SIG-M5 (cell line): ENCODE measurements around the gene CDH19.
"Not testable (repeated sequence)": the region's sequence is repeated elsewhere in the genome, so short reads cannot be mapped to it uniquely, and the experiment has no call there.

Experiments used
- DNase-seq: peaks from one replicate; lab custom pipeline; 2025; lab: John Stamatoyannopoulos, UW

Gene CDH19

DNA sequence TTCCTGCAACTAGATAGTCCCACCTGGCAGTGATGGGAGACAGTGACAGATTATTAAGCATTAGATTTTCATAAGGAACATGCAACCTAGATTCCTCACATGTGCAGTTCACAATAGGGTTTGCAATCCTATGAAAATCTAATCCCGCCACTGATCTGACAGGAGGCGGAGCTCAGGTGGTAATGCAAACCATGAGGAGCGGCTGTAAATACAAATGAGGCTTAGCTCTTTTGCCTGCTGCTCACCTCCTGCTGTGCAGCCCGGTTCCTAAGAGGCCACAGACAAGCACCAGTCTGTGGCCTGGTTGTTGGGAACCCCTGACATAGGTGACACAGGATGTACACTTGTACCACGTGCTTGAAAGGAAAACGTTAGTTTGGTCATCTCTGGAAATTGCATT is 41.6 kb downstream of the CDH19 start:
- DNase-seq: no peak

DNA sequence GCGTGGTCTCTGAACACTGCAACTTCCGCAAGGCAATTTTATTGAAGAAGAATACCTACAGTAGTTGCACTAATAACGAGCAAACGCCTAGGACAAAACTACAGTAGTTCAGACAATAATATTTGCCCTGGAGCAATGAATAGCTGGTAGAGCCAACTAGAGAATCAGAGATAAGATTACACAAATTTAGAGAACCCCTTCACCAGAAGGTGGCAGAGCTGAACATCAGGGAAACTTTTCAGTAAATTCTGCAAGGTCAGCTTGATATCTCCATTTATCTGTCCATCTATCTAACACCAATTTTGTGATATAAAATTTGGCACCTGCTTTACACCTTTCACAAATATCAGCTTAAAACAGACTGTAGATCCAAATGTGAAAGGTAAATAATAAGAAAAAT is 43.8 kb downstream of the CDH19 start:
- DNase-seq: no peak

- DNase-seq: no peak
Measured at GRCh38 chr18:66558773-66559172, 45.1 kb downstream of the CDH19 start.

- no peak for DNase-seq
Measured at GRCh38 chr18:66557091-66557490, 46.8 kb downstream of the CDH19 start.

DNA sequence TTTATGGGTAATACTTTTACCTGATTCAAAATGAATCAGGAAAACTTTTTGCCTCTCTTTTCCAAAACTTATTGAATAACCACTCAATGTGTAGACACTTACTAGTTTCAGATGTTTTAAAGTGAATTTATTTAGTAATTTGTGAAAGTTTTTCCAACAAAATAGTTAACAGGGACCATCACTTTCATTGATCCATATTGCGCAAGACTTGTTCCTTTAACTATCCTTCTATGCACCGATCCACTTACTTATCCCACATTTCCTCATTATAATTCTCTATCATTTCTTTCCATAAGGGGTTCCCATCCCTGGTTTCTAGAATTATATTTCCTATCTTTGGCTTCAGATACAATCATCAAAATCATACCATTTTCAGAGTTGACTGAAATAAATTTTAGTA is 48.3 kb downstream of the CDH19 start:
- DNase-seq: no peak

DNA sequence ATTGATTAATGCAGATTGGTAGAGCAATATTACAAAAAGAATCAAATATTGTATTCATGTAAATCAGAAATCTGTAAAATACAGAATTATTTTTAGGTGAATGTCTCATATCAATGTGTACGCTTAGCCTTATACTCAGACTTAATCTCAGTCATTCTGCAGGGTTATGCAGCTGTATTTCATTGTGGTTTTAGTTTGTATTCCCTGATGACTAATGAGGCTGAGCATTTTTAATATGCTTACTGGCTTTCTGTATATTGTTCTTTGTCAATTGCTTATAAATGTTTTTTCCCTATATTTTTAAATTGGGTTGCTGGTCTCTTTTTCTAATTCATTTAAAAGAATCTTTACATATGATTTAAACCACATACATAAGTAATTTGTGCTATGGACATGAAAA is 50.1 kb downstream of the CDH19 start:
- DNase-seq: no peak

- no peak for DNase-seq
Measured at GRCh38 chr18:66550366-66550765, 53.5 kb downstream of the CDH19 start.

DNA sequence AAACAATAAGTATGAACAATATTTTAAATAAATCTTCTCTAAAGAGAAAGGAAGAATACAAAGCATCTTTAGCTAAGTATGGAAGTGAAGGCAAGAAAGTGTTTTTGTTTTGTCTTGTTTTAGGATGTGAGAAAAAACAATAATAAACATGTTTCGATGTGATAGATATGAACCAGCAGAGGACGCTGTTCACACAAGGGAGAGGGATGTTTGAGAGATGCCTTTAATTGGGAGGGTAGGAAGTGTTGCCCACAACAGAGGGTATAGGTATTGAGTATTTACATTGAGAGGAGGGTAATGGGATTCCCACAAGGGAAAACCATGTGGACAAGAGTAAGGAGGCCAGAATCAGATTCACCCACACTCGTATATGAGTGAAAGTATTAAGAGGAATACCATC is 55.1 kb downstream of the CDH19 start:
- DNase-seq: no peak

DNA sequence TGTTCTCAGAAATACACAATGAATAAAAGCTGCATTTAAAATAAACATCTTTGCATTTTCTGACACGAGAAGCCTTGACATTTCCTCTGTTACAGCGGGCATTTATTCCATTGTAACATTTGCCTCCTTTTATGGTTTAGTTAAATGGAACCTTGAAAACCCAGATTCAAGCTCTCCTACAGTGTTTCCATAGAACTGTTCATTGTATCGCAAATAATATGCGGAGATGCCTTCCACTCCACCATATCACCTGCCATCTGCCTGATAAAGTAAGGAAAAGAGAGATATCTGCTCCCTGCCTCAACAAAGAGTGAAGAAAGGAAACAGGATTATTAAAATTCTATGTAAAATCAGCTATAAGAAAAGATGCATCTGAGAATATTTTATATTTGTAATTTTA is 69.8 kb downstream of the CDH19 start:
- DNase-seq: no peak

DNA sequence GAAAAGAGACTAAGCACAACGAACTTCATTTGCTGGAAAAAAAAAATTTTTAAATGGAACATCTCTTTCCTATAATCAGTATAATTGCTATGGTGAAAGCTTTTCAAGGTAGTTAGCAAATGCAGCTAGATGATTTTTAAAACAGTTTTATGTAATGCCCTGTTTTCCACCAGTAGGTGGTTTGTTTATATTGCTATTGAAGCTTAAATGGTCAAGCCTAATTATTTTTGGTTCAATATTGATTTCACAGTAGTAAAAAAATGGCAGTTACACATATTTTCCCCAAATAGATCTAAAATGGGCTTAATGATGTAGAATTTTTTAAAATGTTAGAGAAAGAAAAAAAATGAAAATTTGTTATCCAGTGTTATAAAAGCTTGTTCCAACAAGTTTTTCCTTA is 70.2 kb downstream of the CDH19 start:
- no peak for DNase-seq

GRCh38 chr18:66523219-66523991 is 80.5 kb downstream of the CDH19 start:
- no peak for DNase-seq

- no peak for DNase-seq
Measured at GRCh38 chr18:66513996-66514395, 89.9 kb downstream of the CDH19 start.

GRCh38 chr18:66511792-66512191 is 92.1 kb downstream of the CDH19 start:
- no peak for DNase-seq

- DNase-seq: no peak
Measured at GRCh38 chr18:66511289-66511688, 92.6 kb downstream of the CDH19 start.

DNA sequence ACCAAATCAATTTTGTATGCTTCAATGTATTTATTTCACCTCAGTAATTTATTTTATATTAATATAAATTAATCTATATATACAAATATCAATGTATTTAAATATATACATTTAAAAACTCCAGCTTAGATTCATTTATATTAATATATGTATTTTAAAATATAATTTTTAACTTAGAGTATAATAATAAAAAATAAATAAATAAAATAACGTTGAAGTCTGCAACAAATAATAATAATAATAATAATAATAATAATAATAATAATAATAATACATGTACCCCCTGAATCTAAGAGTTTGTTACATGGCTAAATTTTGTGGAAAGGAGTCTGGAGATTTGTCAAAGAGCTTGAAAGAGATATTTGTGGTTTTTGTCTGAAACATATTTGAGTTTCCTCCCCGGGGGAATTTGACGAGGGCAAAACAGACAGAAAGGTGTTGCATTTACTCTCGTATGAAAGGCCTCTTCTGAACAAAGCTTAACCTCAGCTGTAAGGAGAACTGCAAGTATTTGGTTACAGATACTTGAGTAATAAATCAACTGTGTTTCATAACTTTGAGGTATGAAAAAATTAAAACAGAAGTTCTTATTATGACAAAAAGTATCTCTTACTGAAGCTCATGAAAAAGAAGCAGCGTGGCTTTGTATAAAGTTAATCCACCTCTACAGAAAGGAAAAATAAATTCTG is 93.4 kb downstream of the CDH19 start:
- DNase-seq: no peak

GRCh38 chr18:66508937-66509336 is 95.0 kb downstream of the CDH19 start:
- DNase-seq: no peak

DNA sequence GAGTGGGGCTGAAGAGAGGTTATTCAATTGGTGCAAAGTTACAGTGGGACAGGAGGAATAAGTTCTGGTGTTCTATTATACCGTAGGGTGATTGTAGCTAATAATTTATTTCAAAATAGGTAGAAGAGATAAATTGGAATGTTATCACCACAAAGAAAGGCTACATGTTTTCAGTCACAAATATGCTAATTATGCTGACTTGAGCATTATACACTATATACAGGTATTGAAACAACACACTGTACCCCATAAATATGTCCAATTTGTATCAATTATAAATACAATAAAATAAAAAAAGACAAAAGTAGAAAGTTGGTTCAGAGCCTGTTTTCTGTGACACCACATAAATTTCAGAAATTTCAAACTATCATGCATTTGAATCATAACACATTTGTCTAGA is 97.7 kb downstream of the CDH19 start:
- no peak for DNase-seq

- no peak for DNase-seq
Measured at GRCh38 chr18:66497351-66497750, 106.5 kb downstream of the CDH19 start.

GRCh38 chr18:66495844-66496243 is 108.0 kb downstream of the CDH19 start:
- DNase-seq: no peak

- no peak for DNase-seq
Measured at GRCh38 chr18:66473882-66474281, 130.0 kb downstream of the CDH19 start.

DNA sequence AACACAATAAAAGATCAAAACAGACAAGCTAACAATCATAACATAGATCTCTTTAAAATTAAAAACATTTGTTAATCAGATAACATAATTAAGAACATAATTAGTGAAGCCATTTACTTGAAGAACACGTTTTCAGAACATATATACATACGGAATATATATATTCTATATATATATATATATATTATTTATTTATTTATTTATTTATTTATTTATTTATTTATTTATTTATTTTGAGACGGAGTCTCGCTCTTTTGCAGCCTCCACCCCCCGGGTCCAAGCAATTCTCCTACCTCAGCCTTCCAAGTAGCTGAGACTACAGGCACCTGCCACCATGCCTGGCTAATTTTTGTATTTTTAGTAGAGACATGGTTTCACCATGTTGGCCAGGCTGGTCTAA is 137.7 kb downstream of the CDH19 start:
- not testable (repeated sequence) for DNase-seq

- DNase-seq: no peak
Measured at GRCh38 chr18:66461344-66461743, 142.5 kb downstream of the CDH19 start.

DNA sequence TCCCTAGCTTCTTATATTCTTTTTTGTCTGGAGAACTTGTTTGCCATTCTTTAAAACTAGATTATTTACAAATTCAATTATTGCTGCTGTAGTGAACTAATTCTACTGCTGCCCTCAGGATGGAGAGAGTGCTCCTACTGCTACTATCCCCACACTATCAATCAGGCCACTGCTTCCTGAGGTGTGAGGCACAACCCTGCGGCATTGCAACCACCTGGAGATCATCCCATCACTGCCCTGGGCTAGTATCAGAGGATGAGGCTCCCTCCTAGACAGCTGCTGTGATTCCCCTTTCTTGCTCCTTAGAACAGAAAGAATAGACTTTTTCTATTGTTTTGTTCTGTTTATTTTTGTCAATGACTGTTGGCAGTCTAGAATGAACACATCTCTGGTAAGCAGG is 146.6 kb downstream of the CDH19 start:
- DNase-seq: no peak
